ENCODE data around the gene MRPL1.
"Not testable (repeated sequence)": the region's sequence is repeated elsewhere in the genome, so short reads cannot be mapped to it uniquely, and the experiment has no call there.

Gene MRPL1

DNA sequence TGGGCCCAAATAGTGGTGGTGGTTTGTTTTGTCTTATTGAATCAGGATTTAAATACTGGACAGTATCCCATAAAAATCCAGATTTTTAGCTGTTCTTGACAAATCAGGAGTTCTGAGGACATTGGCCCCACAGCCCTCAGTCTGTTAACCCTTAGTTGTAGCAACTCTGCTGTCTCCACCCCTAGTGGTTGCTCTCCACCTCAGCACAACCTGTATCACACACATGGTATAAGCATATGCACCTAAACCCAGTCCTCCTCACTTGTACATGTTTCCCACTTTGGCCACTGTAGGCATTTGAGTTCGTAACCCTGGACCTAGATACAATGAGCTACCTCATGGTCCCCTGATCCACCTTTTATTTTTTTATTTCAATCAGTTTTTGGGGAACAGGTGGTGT is 75.9 kb downstream of the MRPL1 start:
- Histone ChIP-seq H3K4me1 (ENCODE audit: insufficient read depth, low read length, poor library complexity, severe bottlenecking) (no peaks in the 10 kb centered on the region), H3K27me3 (ENCODE audit: insufficient read depth, low read length, poor library complexity, severe bottlenecking) (no peaks in the 10 kb centered on the region), H3K9ac (ENCODE audit: low read depth, low read length, poor library complexity, severe bottlenecking) (no peak overlapping the region), H4K20me1 (ENCODE audit: insufficient read depth, low read length, poor library complexity, severe bottlenecking) (no peaks in the 10 kb centered on the region), H3K36me3 (ENCODE audit: insufficient read depth, low read length) (peaks cover 10% of the 10 kb centered on the region; the same call in 1 of the 2 replicates), H3K9me3 (ENCODE audit: insufficient read depth, low read depth, low read length) (no peaks in the 10 kb centered on the region; the same call in 1 of the 2 replicates), H3K9me2 (replicated peaks; ENCODE audit: low read depth, low read length) (no peaks in the 10 kb centered on the region), H2AFZ (ENCODE audit: low read length) (no peak overlapping the region), H3K4me2 (ENCODE audit: low read depth, low read length, poor library complexity, severe bottlenecking) (no peak overlapping the region), H3K79me2 (ENCODE audit: insufficient read depth, low read length) (0 out of 2 replicates have a peak, but pooled peaks cover 3% of the 10 kb centered on the region), H3K4me3 (ENCODE audit: low read length, poor library complexity, severe bottlenecking) (no peak overlapping the region), H3F3A (ENCODE audit: low read depth) (no peaks in the 10 kb centered on the region)
- TF ChIP-seq EZH2phosphoT487 (IDR thresholded peaks at IDR 0.05; ENCODE audit: borderline replicate concordance) = no peak
- TF ChIP-seq, protein P1, sequence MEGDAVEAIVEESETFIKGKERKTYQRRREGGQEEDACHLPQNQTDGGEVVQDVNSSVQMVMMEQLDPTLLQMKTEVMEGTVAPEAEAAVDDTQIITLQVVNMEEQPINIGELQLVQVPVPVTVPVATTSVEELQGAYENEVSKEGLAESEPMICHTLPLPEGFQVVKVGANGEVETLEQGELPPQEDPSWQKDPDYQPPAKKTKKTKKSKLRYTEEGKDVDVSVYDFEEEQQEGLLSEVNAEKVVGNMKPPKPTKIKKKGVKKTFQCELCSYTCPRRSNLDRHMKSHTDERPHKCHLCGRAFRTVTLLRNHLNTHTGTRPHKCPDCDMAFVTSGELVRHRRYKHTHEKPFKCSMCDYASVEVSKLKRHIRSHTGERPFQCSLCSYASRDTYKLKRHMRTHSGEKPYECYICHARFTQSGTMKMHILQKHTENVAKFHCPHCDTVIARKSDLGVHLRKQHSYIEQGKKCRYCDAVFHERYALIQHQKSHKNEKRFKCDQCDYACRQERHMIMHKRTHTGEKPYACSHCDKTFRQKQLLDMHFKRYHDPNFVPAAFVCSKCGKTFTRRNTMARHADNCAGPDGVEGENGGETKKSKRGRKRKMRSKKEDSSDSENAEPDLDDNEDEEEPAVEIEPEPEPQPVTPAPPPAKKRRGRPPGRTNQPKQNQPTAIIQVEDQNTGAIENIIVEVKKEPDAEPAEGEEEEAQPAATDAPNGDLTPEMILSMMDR (conservative IDR thresholded peaks at IDR 0.05; ENCODE audit: low read length) = 0 out of 2 replicates have a peak, but pooled peaks have one; percentile 12

DNA sequence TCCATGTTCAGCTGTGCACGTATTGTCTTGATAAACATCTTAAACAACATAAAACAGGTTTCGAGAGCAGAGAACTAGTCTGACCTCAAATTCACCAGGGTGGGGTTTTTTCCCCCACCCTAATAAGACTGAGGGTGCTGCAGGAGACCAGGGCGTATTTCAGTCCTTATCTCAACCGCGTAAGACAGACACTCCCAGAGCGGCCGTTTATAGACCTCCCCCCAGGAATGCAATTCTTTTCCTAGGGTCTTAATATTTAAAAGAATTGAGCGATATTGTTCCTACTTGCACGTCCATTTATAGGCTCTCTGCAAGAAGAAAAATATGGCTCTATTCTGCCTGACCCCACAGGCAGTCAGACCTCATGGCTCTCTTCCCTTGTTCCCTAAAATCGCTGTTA is 83.3 kb downstream of the MRPL1 start:
- H3K4me1 ChIP-seq (ENCODE audit: insufficient read depth, low read length, poor library complexity, severe bottlenecking); H3F3A ChIP-seq (ENCODE audit: low read depth); H4K20me1 ChIP-seq (ENCODE audit: insufficient read depth, low read length, poor library complexity, severe bottlenecking); H3K9me2 ChIP-seq (replicated peaks; ENCODE audit: low read depth, low read length); H3K4me2 ChIP-seq (ENCODE audit: low read depth, low read length, poor library complexity, severe bottlenecking); H3K27me3 ChIP-seq (ENCODE audit: insufficient read depth, low read length, poor library complexity, severe bottlenecking); H3K9me3 ChIP-seq (ENCODE audit: insufficient read depth, low read depth, low read length); H3K9ac ChIP-seq (ENCODE audit: low read depth, low read length, poor library complexity, severe bottlenecking); H3K4me3 ChIP-seq (ENCODE audit: low read length, poor library complexity, severe bottlenecking); H2AFZ ChIP-seq (ENCODE audit: low read length); H3K79me2 ChIP-seq (ENCODE audit: insufficient read depth, low read length): not testable (repeated sequence)
- peaks cover 28% of the 10 kb centered on the region; the same call in 1 of the 2 replicates for H3K36me3 ChIP-seq (ENCODE audit: insufficient read depth, low read length)

DNA sequence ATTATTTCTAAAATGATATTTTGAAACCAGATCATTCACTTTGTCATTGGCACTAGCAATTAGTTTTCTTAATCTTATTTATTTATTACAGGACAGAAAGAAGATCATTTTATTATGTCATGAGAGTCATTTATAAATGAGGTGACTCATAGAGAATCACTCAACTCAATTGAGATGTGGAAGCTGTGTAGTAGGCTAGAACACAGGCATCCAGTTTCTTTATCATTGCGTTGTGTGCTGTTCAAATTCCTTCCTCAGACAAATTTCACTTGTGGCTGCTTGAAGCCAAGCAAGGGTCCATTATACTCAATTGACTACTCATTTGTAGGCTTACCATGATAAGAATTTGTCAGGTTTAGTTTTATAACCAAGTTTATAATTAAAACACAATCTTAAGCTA is 87.6 kb downstream of the MRPL1 start:
- Histone ChIP-seq H3K9ac (ENCODE audit: low read depth, low read length, poor library complexity, severe bottlenecking) (no peak overlapping the region), H3K4me1 (ENCODE audit: insufficient read depth, low read length, poor library complexity, severe bottlenecking) (no peaks in the 10 kb centered on the region), H3F3A (ENCODE audit: low read depth) (no peaks in the 10 kb centered on the region), H3K9me2 (replicated peaks; ENCODE audit: low read depth, low read length) (no peaks in the 10 kb centered on the region), H3K9me3 (ENCODE audit: insufficient read depth, low read depth, low read length) (peaks cover 4% of the 10 kb centered on the region; the same call in 1 of the 2 replicates), H4K20me1 (ENCODE audit: insufficient read depth, low read length, poor library complexity, severe bottlenecking) (no peaks in the 10 kb centered on the region), H3K27me3 (ENCODE audit: insufficient read depth, low read length, poor library complexity, severe bottlenecking) (no peaks in the 10 kb centered on the region), H3K4me2 (ENCODE audit: low read depth, low read length, poor library complexity, severe bottlenecking) (no peak overlapping the region), H3K36me3 (ENCODE audit: insufficient read depth, low read length) (peaks cover 52% of the 10 kb centered on the region; the same call in 1 of the 2 replicates), H2AFZ (ENCODE audit: low read length) (no peak overlapping the region), H3K4me3 (ENCODE audit: low read length, poor library complexity, severe bottlenecking) (no peak overlapping the region), H3K79me2 (ENCODE audit: insufficient read depth, low read length) (no peaks in the 10 kb centered on the region)
- TF ChIP-seq, protein P1 (conservative IDR thresholded peaks at IDR 0.05; ENCODE audit: low read length) = no peak
- no peak for TF ChIP-seq EZH2phosphoT487 (IDR thresholded peaks at IDR 0.05; ENCODE audit: borderline replicate concordance)

DNA sequence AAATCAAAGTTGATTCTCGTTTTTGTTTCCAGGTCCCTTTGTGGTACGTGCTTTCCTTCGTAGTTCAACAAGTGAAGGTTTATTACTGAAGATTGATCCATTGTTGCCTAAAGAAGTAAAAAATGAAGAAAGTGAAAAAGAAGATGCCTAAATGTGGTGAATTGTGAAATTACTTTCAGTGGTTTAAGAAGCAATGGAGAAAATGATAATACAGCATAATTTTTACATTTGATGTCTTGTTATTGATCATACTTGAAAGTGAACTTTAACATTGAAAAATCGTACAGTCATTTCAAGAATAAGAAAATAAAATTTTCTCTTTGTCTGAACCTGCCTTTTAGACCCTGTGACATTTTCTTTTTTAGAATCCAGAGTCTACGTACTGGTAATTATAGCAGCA is 89.8 kb downstream of the MRPL1 start:
- H3K9ac ChIP-seq (ENCODE audit: low read depth, low read length, poor library complexity, severe bottlenecking) = no peak overlapping the region
- H2AFZ ChIP-seq (ENCODE audit: low read length) = no peak overlapping the region
- H3K4me2 ChIP-seq (ENCODE audit: low read depth, low read length, poor library complexity, severe bottlenecking) = no peak overlapping the region
- H3F3A ChIP-seq (ENCODE audit: low read depth) = no peaks in the 10 kb centered on the region
- H3K9me3 ChIP-seq (ENCODE audit: insufficient read depth, low read depth, low read length) = no peaks in the 10 kb centered on the region
- H4K20me1 ChIP-seq (ENCODE audit: insufficient read depth, low read length, poor library complexity, severe bottlenecking) = no peaks in the 10 kb centered on the region
- TF ChIP-seq, protein P1 (conservative IDR thresholded peaks at IDR 0.05; ENCODE audit: low read length) = no peak
- TF ChIP-seq EZH2phosphoT487 (IDR thresholded peaks at IDR 0.05; ENCODE audit: borderline replicate concordance) = no peak
- H3K36me3 ChIP-seq (ENCODE audit: insufficient read depth, low read length) = peaks cover 46% of the 10 kb centered on the region; the same call in 1 of the 2 replicates
- H3K27me3 ChIP-seq (ENCODE audit: insufficient read depth, low read length, poor library complexity, severe bottlenecking) = no peaks in the 10 kb centered on the region
- H3K9me2 ChIP-seq (replicated peaks; ENCODE audit: low read depth, low read length) = no peaks in the 10 kb centered on the region
- no peaks in the 10 kb centered on the region for H3K79me2 ChIP-seq (ENCODE audit: insufficient read depth, low read length)
- no peaks in the 10 kb centered on the region for H3K4me1 ChIP-seq (ENCODE audit: insufficient read depth, low read length, poor library complexity, severe bottlenecking)
- no peak overlapping the region for H3K4me3 ChIP-seq (ENCODE audit: low read length, poor library complexity, severe bottlenecking)
